HG03103 (cell line): ENCODE data around the gene OR14A2.
"Not testable (repeated sequence)": the region's sequence is repeated elsewhere in the genome, so short reads cannot be mapped to it uniquely, and the experiment has no call there.

ENCODE experiments used
- ATAC-seq: cut with Tn5 transposase; IDR thresholded peaks from one replicate; pipeline ENCODE4 v1.9.1; 2021; ENCODE audit warnings: low read depth; ENCODE audit not compliant: unreplicated experiment

OR14A2 gene

GRCh38 chr1:247748041-247748440 is at the start of gene OR14A2:
TSS of gene OR14A2 (minus strand) at chr1:247748141.
- ATAC-seq: no peak

DNA sequence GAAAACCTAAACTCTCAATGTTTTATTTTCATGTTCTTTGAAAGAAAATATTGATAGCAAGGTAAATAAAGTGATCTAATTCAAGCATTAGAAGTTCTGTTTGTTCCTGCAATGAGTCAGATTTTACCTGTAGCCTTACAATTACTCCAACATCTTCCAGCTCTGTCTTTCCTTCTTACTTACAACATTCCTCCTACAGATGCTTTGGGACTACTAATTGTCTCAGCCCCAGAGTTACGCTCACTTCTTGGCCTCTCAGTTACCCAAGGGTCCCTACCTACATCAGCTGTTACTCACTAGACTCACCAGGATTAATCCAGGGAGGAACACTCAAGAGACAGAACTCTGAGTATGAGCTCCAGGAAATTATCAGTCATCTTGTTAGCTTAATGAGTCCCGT is 49.6 kb upstream of the OR14A2 start:
- ATAC-seq: no peak

DNA sequence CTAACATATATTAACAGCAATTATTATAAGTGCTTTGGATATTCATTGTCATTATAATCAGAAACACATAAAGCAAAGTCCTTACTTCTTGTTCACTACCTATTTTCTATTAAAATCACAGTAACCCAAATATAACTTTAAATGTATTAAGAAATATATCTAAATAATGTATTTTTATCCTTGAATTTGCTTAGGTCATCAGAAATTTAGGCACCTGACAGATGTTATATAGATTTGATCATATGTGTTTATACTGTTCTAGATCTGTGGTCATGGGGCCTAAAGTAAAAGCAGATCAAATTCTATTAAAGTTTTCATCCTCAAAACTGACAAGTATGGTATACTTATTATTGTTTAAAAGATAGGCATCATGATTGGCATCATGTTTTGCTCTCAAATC is 21.7 kb upstream of the OR14A2 start:
- no peak for ATAC-seq

GRCh38 chr1:247760456-247760855 is 12.5 kb upstream of the OR14A2 start, which contains the start of gene OR1C1:
TSS of gene OR1C1 (minus strand) at chr1:247760556. CDS start at chr1:247758406, 2,150 bp downstream.
- ATAC-seq: no peak

GRCh38 chr1:247754311-247754710 is 6.4 kb upstream of the OR14A2 start:
- ATAC-seq: not testable (repeated sequence)

DNA sequence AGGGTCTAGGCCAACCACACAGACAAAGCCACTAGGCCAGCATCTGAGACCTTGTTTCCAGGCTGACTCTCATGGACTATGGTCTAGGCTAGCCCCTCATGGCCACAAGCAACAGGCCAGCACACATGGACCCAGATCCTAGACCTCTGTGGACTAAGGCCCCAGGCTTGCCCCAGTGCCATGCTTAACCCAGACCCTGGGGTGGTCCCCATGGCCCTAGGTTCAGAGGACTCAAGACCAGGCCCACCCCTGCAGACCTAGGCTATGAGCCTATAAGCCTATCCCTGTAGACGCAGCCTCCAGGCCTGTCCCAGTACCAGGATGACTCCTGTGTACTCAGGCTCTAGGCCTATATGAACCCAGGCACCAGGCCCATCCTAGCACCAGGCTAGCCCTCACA is 1.9 kb upstream of the OR14A2 start:
- no peak for ATAC-seq

DNA sequence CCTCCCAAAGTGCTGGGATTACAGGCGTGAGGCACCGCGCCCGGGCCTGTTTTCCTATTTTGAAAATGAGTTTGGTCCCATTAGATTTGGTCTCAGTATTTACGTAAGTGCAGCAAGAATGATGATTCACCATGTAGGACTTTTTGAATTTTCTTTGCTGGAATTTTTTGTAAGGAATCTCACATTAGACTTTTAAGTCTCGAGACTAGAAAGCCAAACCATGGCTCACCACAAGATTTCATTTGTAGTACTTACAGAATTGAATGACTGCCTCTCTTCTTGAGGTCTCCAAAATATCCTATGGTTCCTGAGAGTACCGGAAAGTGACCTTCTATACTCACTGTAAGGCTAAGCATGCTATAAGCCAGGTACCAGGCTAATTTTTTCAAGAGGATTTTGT is 325 bp downstream of the OR14A2 start:
- no peak for ATAC-seq

GRCh38 chr1:247746391-247746935 is 1.5 kb downstream of the OR14A2 start:
- ATAC-seq: no peak

- ATAC-seq: not testable (repeated sequence)
Measured at GRCh38 chr1:247742215-247742760, 5.7 kb downstream of the OR14A2 start.

- ATAC-seq: no peak
Measured at GRCh38 chr1:247741756-247742155, 6.2 kb downstream of the OR14A2 start.

- no peak for ATAC-seq
Measured at GRCh38 chr1:247740721-247741120, 7.2 kb downstream of the OR14A2 start.

- ATAC-seq: no peak
Measured at GRCh38 chr1:247738315-247738714, 9.6 kb downstream of the OR14A2 start, which contains the start of gene OR14K1. TSS of gene OR14K1 (plus strand) at chr1:247738615. CDS start at chr1:247738615, 0 bp downstream.

- ATAC-seq: no peak
Measured at GRCh38 chr1:247721222-247721621, 26.7 kb downstream of the OR14A2 start.

- ATAC-seq: no peak
Measured at GRCh38 chr1:247716546-247716945, 31.4 kb downstream of the OR14A2 start, which contains the start of gene OR6F1. TSS of gene OR6F1 (minus strand) at chr1:247716646. CDS start at chr1:247712755, 3,891 bp downstream.

DNA sequence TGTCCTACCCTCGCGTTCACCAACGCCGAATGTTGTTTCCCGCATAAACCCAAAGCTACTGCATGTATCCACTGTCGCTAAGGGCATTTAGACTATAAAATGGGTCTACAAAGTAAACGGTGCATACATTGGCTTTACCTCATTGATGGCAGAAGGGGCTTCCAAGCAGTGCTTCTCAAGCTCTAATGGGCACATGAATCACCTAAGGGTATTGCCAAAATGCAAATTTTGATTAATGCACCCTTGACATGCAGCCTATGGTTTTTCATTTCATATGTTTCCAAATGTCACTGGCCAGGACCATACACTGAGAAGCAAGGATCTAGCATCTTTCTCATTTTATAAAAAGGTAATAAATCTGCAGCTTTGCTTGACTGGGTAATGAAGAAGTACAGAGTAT is 34.2 kb downstream of the OR14A2 start:
- no peak for ATAC-seq

GRCh38 chr1:247710681-247711080 is 37.3 kb downstream of the OR14A2 start:
- ATAC-seq: not testable (repeated sequence)

DNA sequence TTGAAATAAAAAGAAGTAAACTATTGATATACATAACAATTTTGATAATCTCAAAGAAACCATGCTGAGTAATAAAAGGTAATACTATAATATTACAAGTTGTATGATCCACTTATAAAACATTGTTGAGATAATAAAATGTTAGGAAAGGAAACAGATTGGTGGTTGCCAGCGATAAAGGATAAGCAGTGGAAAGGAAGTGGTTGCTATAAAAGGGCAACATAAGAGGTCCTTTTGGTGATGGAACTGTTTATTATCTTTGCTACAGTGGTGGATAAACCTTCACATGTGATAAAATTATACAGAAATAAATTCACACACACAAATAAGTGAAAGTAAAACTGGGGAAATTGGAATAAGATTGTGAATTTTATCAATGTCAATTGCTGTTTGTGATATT is 46.6 kb downstream of the OR14A2 start:
- ATAC-seq: no peak

GRCh38 chr1:247681288-247681897 is 66.5 kb downstream of the OR14A2 start:
- peak; percentile 93 for ATAC-seq

GRCh38 chr1:247680171-247680570 is 67.8 kb downstream of the OR14A2 start:
- ATAC-seq: no peak

- no peak for ATAC-seq
Measured at GRCh38 chr1:247679639-247680038, 68.3 kb downstream of the OR14A2 start, which contains the start of gene OR13G1. TSS of gene OR13G1 (minus strand) at chr1:247679739. CDS start at chr1:247673041, 6,698 bp downstream.
